Activated CD8-positive, alpha-beta memory T cell treated with anti-CD3 and anti-CD28 coated beads for 4 hours (primary cell): ENCODE data around the gene MAX.
A peak's percentile ranks its signal among the peaks of the same experiment; 100 is the strongest.
"Not testable (repeated sequence)": the region's sequence is repeated elsewhere in the genome, so short reads cannot be mapped to it uniquely, and the experiment has no call there.

ENCODE experiments used
- DNase-seq, 2 donors: peaks; one replicate each; pipeline ENCODE4 v3.0.0-alpha.2; 2020; ENCODE audit warnings: low read depth in 2 of 2

Gene MAX

DNA sequence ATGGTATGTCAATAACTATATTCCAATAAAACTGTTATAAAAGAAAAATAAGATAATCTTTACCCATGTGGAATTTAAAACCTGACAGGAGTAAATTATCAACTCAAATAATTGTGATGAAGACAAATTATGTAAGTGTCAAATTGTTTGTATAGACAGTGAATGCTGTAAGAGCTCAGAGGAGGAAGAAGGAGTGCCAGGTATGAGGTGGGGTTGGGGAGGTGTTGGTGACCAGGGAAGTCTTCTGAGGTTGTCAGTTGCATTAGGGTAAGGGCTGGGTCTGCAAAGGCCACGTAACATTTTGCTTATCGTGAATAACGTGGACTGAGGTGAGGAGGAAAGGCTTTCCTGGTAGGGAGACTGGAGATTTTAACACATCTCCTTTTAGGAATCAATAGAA lies 2.5 kb upstream of the MAX start:
- DNase-seq = no peak

DNA sequence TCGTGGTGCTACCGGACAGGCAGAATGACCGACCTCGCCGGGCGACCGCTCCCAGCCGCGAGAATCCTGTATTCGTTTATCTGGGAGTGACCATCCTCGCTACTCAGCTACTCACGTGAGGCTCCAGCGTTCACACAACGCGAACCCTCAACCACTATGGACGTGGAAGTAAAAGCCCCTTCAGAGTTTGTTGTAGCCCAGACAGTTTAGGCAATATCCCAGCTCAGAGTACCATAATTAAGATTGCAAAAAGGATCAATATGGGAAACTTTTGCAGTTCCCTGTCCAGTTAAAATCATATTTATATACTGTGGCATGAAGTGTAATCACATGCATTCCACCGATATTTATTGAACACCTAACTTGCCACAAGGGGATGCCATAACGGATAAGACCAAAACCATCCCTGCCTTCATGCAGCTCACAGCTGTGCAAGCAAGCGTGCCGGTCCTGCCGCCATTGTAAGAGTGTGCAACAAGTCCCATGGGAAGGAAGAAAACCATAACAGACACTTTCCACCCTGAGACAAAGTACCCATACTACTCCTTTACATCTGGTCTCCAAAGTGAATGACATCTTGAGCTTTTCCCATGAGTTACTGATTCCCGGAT lies 938 bp upstream of the MAX start:
- DNase-seq = no peak

- DNase-seq = peak in 1 of 2 donors; percentile 5
Measured at GRCh38 chr14:65101631-65102440, 481 bp downstream of the MAX start.

DNA sequence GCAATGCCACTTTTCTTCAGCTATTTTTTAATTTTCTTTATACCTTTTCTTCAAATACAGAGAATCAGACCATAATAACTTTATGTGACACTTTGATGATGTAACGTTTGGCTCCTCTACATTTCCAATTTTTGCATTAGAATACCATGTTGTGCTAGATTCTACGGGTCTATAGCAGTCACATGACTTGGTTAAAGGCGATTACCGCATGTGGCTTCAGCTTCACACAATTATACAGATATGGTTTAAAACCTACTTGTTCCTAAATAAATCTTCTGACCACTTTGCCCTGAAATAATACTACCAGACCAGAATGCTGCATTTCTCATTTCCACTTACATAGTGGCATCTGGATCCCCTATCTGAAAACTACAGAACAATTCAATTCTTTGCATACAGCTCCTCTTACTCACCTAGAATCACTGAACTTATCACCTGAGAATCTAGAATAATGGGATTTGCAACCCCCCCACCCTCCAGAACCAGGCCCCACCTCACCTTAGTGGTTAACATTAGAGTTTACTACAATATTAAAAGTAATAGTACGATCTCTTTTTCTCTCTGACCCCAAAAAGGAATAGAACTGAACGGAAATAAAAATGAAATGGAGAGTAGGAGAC lies 1.3 kb downstream of the MAX start:
- no peak for DNase-seq

GRCh38 chr14:65098586-65098985 lies 3.7 kb downstream of the MAX start:
- no peak for DNase-seq

GRCh38 chr14:65096323-65097089 lies 5.8 kb downstream of the MAX start:
- no peak for DNase-seq

GRCh38 chr14:65095633-65096205 lies 6.6 kb downstream of the MAX start:
- no peak for DNase-seq

GRCh38 chr14:65092349-65092748 lies 10.0 kb downstream of the MAX start:
- DNase-seq = no peak

DNA sequence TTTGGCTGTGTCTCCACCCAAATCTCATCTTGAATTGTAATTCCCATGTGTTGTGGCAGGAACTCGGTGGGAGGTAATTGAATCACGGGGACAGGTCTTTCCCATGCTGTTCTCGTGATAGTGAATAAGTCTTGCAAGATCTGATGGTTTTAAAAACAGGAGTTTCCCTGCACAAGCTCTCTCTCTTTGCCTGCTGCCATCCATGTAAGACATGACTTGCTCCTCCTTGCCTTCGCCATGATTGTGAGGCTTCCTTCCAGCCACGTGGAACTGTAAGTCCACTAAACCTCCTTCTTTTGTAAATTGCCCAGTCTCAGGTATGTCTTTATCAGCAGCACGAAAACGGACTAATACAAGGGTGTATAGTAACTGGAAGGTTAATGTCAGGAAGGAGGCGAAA lies 14.5 kb downstream of the MAX start:
- DNase-seq = not testable (repeated sequence)

- DNase-seq = not testable (repeated sequence)
Measured at GRCh38 chr14:65086686-65087085, 15.6 kb downstream of the MAX start.

DNA sequence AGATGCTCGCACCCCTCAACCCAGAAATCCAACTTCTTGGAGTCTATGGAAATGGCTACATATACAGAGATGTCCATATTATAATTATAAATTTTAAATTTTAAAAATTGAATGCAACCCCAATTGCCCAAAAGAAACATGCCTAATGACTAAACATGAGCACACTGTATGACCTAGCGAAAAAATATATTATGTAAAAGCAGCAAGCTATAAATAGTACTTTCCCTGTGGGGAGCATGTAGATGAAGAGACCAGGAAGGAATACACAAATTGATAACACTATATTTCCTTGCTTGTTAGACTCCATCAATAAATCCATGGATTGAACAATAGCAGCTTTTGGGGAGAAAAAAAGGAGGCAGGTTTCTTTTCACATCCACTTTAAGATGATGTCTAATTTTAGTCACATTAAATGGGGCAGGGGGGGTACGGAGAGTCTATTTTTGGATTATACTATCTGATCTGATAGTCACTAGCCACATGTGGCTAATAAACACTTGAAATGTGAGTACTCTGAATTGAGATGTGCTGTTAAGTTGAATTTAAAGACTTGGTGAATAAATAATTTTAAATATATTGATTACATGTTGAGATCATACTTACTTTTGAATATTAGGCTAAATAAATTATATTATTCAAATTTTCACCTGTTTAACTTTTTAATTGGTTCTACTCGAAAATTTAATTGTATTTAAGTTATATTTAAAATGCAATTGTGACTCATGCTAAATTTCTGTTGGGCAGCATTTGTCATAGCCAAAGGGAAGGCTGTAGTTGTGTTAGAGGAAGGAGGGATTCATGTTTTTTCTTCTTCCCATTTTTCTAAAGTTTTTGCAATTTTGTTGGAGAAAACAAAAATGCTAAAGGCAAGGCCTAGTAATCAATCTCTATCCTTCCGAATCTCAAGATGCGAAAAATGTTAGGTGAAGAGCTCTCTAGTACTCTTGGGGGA lies 17.5 kb downstream of the MAX start:
- no peak for DNase-seq

GRCh38 chr14:65082930-65083329 lies 19.4 kb downstream of the MAX start:
- no peak for DNase-seq

- DNase-seq = no peak
Measured at GRCh38 chr14:65080960-65081747, 21.2 kb downstream of the MAX start.

GRCh38 chr14:65079768-65080167 lies 22.5 kb downstream of the MAX start:
- DNase-seq = no peak

DNA sequence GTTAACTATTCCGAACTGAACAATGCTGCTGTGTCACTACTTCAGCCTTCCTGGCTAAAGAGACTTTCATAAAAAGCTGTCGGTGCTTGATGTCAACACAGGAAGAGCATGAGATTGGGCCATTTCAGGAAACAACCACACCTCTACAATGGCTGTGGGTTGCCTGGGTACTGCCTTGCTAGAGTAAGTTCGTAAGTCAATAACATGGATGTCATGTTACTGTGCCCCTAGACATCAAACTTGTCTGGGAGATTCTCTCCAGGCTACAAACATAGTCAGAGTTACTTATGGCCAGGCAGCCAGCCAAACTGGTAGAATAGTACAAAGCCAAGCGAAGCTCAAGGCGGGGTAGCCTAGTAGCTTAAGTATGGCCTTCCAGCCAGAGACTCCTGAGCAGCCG lies 23.1 kb downstream of the MAX start:
- no peak for DNase-seq

GRCh38 chr14:65077318-65077717 lies 25.0 kb downstream of the MAX start:
- DNase-seq = no peak

- no peak for DNase-seq
Measured at GRCh38 chr14:65075628-65076325, 26.5 kb downstream of the MAX start.

DNA sequence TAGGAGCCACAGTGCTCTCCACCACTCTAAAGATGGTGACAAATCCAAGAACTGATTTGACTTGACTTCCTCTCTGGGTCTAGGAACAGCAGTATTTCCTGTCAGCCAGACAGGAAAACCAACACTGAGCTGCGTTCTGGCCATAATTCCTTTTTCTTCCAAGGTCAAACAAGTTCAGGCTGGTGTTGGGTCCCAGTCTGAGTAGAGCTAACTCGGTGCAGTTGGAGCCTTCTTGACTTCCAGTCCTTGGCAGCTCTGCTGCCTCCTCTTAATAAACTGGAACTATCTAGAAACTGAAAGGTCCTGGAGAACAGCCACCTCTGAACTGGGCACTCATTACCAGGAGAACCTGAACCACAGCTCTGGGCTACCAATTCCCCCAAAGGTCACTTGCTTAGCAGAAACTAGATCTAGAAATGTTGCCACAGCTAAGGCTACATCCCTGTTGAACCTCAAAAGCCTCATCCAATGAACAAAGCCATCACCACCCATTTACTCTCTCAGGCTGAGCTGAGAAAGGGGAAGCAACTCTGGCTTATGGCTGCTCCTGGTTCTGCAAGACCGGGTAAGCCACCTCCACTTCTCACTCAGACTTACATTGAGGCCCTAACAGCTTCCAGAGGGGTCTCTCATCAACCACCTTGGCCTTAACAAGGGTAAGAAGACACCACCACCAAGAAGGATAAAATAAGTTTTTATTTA lies 27.7 kb downstream of the MAX start:
- no peak for DNase-seq
